Neural progenitor cell (in vitro differentiated cells): ENCODE measurements around the gene GALK2. TPM values are rescaled to one million over a fixed set of nuclear protein-coding genes. Genes with fewer than 3 reads are reported as not detected.

Source experiments
- DNase-seq: peaks from one replicate; pipeline ENCODE4 v3.0.0-alpha.2; 2016; ENCODE audit warnings: low spot score
- H2AFZ ChIP-seq: fragments of 200-600 bp; sonication (generic); replicated peaks from 2 replicates; pipeline ENCODE4 v1.6.1; 2016; ENCODE audit warnings: antibody characterized with exemption
- H3F3A ChIP-seq: fragments of 200-600 bp; sonication (generic); 2 replicates; pipeline ENCODE4 v1.6.1; 2016; ENCODE audit warnings: antibody characterized with exemption, low read depth
- H3K27ac ChIP-seq: fragments of 200-600 bp; sonication (generic); 2 replicates; pipeline ENCODE4 v1.5.1; 2016; ENCODE audit warnings: mild to moderate bottlenecking
- H3K27me3 ChIP-seq: fragments of 200-600 bp; sonication (generic); 2 replicates; pipeline ENCODE4 v1.6.1; 2016; ENCODE audit warnings: mild to moderate bottlenecking, moderate library complexity
- H3K36me3 ChIP-seq: fragments of 200-600 bp; sonication (generic); 2 replicates; pipeline ENCODE4 v1.5.1; 2016
- H3K4me1 ChIP-seq: fragments of 200-600 bp; sonication (generic); 2 replicates; pipeline ENCODE4 v1.6.1; 2016; ENCODE audit warnings: mixed run types
- H3K4me2 ChIP-seq: fragments of 200-600 bp; sonication (generic); 2 replicates; pipeline ENCODE4 v1.6.1; 2016
- H3K4me3 ChIP-seq: fragments of 200-600 bp; sonication (generic); 2 replicates; pipeline ENCODE4 v1.5.1; 2016
- H3K79me2 ChIP-seq: fragments of 200-600 bp; sonication (generic); 2 replicates; pipeline ENCODE4 v1.6.1; 2016; ENCODE audit warnings: low read depth
- H3K9ac ChIP-seq: fragments of 200-600 bp; sonication (generic); 2 replicates; pipeline ENCODE4 v1.6.1; 2016
- H3K9me3 ChIP-seq: fragments of 200-600 bp; sonication (generic); 2 replicates; pipeline ENCODE4 v1.5.1; 2016; ENCODE audit warnings: low read depth
- H4K20me1 ChIP-seq: fragments of 200-600 bp; sonication (generic); 2 replicates; pipeline ENCODE4 v1.6.1; 2016; ENCODE audit warnings: low read depth
- H3K27ac Mint-ChIP-seq: 3 replicates; pipeline ENCODE4 v1.8.0; 2021; ENCODE audit warnings: mixed read lengths
- H3K27me3 Mint-ChIP-seq: 2 replicates; pipeline ENCODE4 v1.8.0; 2022; ENCODE audit warnings: low read depth, mild to moderate bottlenecking, inconsistent platforms, moderate library complexity, mixed read lengths; ENCODE audit not compliant: insufficient read depth
- H3K36me3 Mint-ChIP-seq: 3 replicates; pipeline ENCODE4 v1.8.0; 2021; ENCODE audit warnings: mixed read lengths
- H3K4me1 Mint-ChIP-seq: 3 replicates; pipeline ENCODE4 v1.8.0; 2021; ENCODE audit warnings: mixed read lengths
- H3K4me3 Mint-ChIP-seq: 3 replicates; pipeline ENCODE4 v1.8.0; 2021; ENCODE audit warnings: mild to moderate bottlenecking, moderate library complexity, mixed read lengths
- H3K9me3 Mint-ChIP-seq: 3 replicates; pipeline ENCODE4 v1.8.0; 2020; ENCODE audit warnings: mixed read lengths
- EZH2 ChIP-seq: fragments of 200-600 bp; sonication (generic); IDR thresholded peaks from 2 replicates; pipeline ENCODE4 v1.6.1; 2017; ENCODE audit warnings: antibody characterized with exemption, mild to moderate bottlenecking, moderate library complexity
- EZH2phosphoT487 ChIP-seq: fragments of 200-600 bp; sonication (generic); IDR thresholded peaks from 2 replicates; pipeline ENCODE4 v1.6.1; 2017; ENCODE audit warnings: antibody characterized with exemption
- total RNA-seq: library from RNA; depleted of rRNA; stranded (reverse); fragments of >200 nt; gene quantifications from 2 replicates; pipeline ENCODE4 v1.2.3, GENCODE V29; 2015; ENCODE audit warnings: low replicate concordance
- TF ChIP-seq, protein P1 (sequence below): fragments of 200-600 bp; sonication (generic); IDR thresholded peaks from 2 replicates; pipeline ENCODE4 v1.5.1; 2017; ENCODE audit warnings: antibody characterized with exemption, mild to moderate bottlenecking

Gene GALK2
- total RNA-seq, 1 donor from 2014 or later, result 19.0 TPM

DNA sequence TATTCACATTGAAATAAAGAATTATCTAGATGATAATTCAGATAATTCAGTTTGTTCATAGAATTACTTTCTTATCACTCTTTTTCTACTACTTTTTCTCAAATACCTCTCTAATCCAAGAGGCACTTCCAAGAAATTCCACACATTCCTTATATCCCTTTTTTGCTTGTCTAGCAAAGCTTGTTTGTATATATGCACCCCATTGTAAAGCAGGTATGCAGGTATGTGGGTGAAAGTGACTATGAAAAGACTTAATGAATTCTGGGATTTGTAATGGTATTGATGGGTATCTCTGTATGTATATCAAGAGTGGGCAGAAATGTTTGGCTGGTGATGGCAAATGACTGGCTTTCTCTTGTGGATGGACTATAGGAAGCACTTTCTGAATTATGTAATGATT, 158.9 kb downstream of the GALK2 start:
- H3F3A ChIP-seq, result no peaks in the 10 kb centered on the region
- Mint-ChIP-seq H3K27ac (no peak overlapping the region), H3K9me3 (no peaks in the 10 kb centered on the region), H3K4me1 (no peaks in the 10 kb centered on the region), H3K27me3 (no peaks in the 10 kb centered on the region), H3K36me3 (peaks cover 3% of the 10 kb centered on the region), H3K4me3 (no peak overlapping the region)
- no peak overlapping the region for H3K4me2 ChIP-seq
- H3K4me1 ChIP-seq, result peaks cover 6% of the 10 kb centered on the region
- DNase-seq, result no peak
- no peaks in the 10 kb centered on the region for H3K9me3 ChIP-seq
- H2AFZ ChIP-seq, result no peak overlapping the region
- H3K27ac ChIP-seq, result no peak overlapping the region
- TF ChIP-seq, protein P1, sequence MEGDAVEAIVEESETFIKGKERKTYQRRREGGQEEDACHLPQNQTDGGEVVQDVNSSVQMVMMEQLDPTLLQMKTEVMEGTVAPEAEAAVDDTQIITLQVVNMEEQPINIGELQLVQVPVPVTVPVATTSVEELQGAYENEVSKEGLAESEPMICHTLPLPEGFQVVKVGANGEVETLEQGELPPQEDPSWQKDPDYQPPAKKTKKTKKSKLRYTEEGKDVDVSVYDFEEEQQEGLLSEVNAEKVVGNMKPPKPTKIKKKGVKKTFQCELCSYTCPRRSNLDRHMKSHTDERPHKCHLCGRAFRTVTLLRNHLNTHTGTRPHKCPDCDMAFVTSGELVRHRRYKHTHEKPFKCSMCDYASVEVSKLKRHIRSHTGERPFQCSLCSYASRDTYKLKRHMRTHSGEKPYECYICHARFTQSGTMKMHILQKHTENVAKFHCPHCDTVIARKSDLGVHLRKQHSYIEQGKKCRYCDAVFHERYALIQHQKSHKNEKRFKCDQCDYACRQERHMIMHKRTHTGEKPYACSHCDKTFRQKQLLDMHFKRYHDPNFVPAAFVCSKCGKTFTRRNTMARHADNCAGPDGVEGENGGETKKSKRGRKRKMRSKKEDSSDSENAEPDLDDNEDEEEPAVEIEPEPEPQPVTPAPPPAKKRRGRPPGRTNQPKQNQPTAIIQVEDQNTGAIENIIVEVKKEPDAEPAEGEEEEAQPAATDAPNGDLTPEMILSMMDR, result no peak
- TF ChIP-seq EZH2phosphoT487 (no peak), EZH2 (no peak)
- H3K9ac ChIP-seq, result no peak overlapping the region
- H3K79me2 ChIP-seq, result no peaks in the 10 kb centered on the region
- H3K27me3 ChIP-seq, result no peaks in the 10 kb centered on the region
- H3K4me3 ChIP-seq, result no peak overlapping the region
- H4K20me1 ChIP-seq, result no peaks in the 10 kb centered on the region
- no peaks in the 10 kb centered on the region for H3K36me3 ChIP-seq

DNA sequence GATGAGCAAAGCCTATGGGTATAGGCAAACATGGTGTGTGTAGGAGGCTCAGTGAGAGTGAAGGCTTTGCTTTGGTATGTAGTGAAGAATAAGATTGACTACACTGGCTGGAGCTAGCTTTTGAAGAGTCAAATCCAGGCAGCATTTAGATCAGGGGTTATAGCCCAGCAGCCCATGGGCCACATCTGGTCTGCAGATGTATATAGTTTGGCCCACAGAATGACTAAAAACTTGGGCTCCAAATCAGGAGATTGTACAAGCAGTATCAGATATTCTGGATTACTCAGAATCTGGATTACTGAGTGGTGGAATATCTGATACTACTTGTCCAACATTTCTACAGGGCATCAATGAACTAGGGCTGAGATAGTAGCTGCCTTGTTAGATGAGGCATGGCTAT, 160.1 kb downstream of the GALK2 start:
- no peaks in the 10 kb centered on the region for H3K27me3 Mint-ChIP-seq
- peaks cover 3% of the 10 kb centered on the region for H3K36me3 Mint-ChIP-seq
- DNase-seq, result no peak

DNA sequence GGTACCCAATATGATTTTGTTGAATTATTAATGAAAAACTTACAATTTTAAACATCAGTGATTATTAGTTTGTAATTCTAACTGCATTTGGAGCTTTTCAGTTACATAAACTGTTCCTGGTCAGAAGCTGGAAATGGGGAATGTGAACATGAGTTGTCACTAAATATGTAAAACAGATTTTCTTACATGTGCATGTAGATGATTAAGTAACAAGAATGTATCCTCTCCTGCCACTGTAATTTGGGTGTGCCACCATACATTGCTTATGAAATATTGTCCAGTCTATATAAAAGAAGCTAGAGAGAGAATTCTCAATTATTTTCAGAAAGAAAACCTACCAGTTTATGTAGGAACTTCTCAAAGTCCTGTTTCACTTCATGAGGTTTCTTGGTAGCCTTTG, 161.4 kb downstream of the GALK2 start:
- H3K36me3 Mint-ChIP-seq, result peaks cover 3% of the 10 kb centered on the region
- Histone ChIP-seq H3K4me3 (no peak overlapping the region), H3K9me3 (no peaks in the 10 kb centered on the region), H4K20me1 (no peaks in the 10 kb centered on the region), H3K36me3 (no peaks in the 10 kb centered on the region), H2AFZ (no peak overlapping the region), H3F3A (no peaks in the 10 kb centered on the region), H3K79me2 (no peaks in the 10 kb centered on the region), H3K9ac (no peak overlapping the region), H3K27ac (no peak overlapping the region), H3K27me3 (no peaks in the 10 kb centered on the region), H3K4me1 (peaks cover 6% of the 10 kb centered on the region), H3K4me2 (no peak overlapping the region)
- DNase-seq, result no peak
- H3K4me1 Mint-ChIP-seq, result no peaks in the 10 kb centered on the region
- no peaks in the 10 kb centered on the region for H3K27me3 Mint-ChIP-seq
- no peak overlapping the region for H3K27ac Mint-ChIP-seq
- H3K9me3 Mint-ChIP-seq, result no peaks in the 10 kb centered on the region
- H3K4me3 Mint-ChIP-seq, result no peak overlapping the region
- TF ChIP-seq EZH2, result no peak
- TF ChIP-seq EZH2phosphoT487, result no peak
- TF ChIP-seq, protein P1, result no peak

More for the DNA sequence above, 160.1 kb downstream of the GALK2 start:
- Histone ChIP-seq H3F3A (no peaks in the 10 kb centered on the region), H3K36me3 (no peaks in the 10 kb centered on the region), H3K27me3 (no peaks in the 10 kb centered on the region), H3K4me1 (peaks cover 6% of the 10 kb centered on the region), H4K20me1 (no peaks in the 10 kb centered on the region), H3K27ac (no peak overlapping the region), H2AFZ (no peak overlapping the region), H3K9me3 (no peaks in the 10 kb centered on the region), H3K9ac (no peak overlapping the region), H3K79me2 (no peaks in the 10 kb centered on the region), H3K4me3 (no peak overlapping the region), H3K4me2 (no peak overlapping the region)
- TF ChIP-seq EZH2phosphoT487, result no peak
- TF ChIP-seq, protein P1, result no peak
- TF ChIP-seq EZH2, result no peak
- Mint-ChIP-seq H3K9me3 (no peaks in the 10 kb centered on the region), H3K27ac (no peak overlapping the region), H3K4me1 (no peaks in the 10 kb centered on the region), H3K4me3 (no peak overlapping the region)
